Caco-2 (cell line): ENCODE data around the gene TNRC18. TPM values are rescaled to one million over a fixed set of nuclear protein-coding genes. Genes with fewer than 3 reads are reported as not detected.
A peak's percentile ranks its signal among the peaks of the same experiment; 100 is the strongest.

Source experiments
- BruUV-seq: library from RNA; stranded (reverse); fragments of 400-500 nt; replicated peaks from 2 replicates; lab custom pipeline; 2021; lab: Mats Ljungman, UMichigan
- CTCF ChIA-PET: fragments of 300-600 bp; sonication (Branson Sonifier 250); formaldehyde crosslinking; loops from one replicate; lab custom pipeline; 2022; ENCODE audit warnings: antibody characterized with exemption; lab: Charles Lee
- POLR2A ChIA-PET: fragments of 300-600 bp; sonication (Branson Sonifier 250); formaldehyde crosslinking; loops from one replicate; lab custom pipeline; 2022; ENCODE audit warnings: antibody characterized with exemption; lab: Charles Lee
- DNase-seq, 2 experiments: peaks; one replicate each; pipeline versions ENCODE4 v3.0.0 to v3.0.0-alpha.2; 2020 to 2022
- H3K27me3 ChIP-seq: replicated peaks from 2 replicates; pipeline ENCODE4 v1.6.0; 2011; ENCODE audit warnings: low read length; ENCODE audit not compliant: control insufficient read depth, insufficient read depth
- H3K36me3 ChIP-seq: 2 replicates; pipeline ENCODE4 v1.5.1; 2011; ENCODE audit warnings: low read length; ENCODE audit not compliant: control insufficient read depth, insufficient read depth
- H3K4me1 ChIP-seq: fragments of 250-450 bp; sonication (Bioruptor Pico); 2 replicates; pipeline ENCODE4 v1.5.1; 2020; ENCODE audit warnings: mild to moderate bottlenecking
- H3K4me3 ChIP-seq: 2 replicates; pipeline ENCODE4 v1.5.1; 2011; ENCODE audit warnings: low read depth, mild to moderate bottlenecking, control low read depth, low read length
- H3K9me3 ChIP-seq: fragments of 250-450 bp; sonication (Bioruptor Pico); 2 replicates; pipeline ENCODE4 v1.5.1; 2020; ENCODE audit warnings: mild to moderate bottlenecking, moderate library complexity
- H3K27ac Mint-ChIP-seq: one replicate; pipeline ENCODE4 v1.8.0; 2022; ENCODE audit warnings: mixed read lengths; ENCODE audit not compliant: unreplicated experiment
- H3K27me3 Mint-ChIP-seq: one replicate; pipeline ENCODE4 v1.8.0; 2022; ENCODE audit warnings: mixed read lengths; ENCODE audit not compliant: insufficient read depth, unreplicated experiment
- H3K36me3 Mint-ChIP-seq: one replicate; pipeline ENCODE4 v1.8.0; 2022; ENCODE audit warnings: mild to moderate bottlenecking, mixed read lengths; ENCODE audit not compliant: insufficient read depth, unreplicated experiment
- H3K4me1 Mint-ChIP-seq: one replicate; pipeline ENCODE4 v1.8.0; 2022; ENCODE audit warnings: low read depth, mixed read lengths; ENCODE audit not compliant: unreplicated experiment
- H3K4me3 Mint-ChIP-seq: one replicate; pipeline ENCODE4 v1.8.0; 2022; ENCODE audit warnings: mild to moderate bottlenecking, moderate library complexity, mixed read lengths; ENCODE audit not compliant: unreplicated experiment
- H3K9me3 Mint-ChIP-seq: one replicate; pipeline ENCODE4 v1.8.0; 2022; ENCODE audit warnings: mixed read lengths; ENCODE audit not compliant: unreplicated experiment
- CTCF ChIP-seq, 2 experiments: fragments of 200-600 bp in 1 of 2; IDR thresholded peaks; 1 replicate in 1 of 2; 2 replicates in 1 of 2; pipeline versions ENCODE4 v1.5.1 to v1.8.0; 2011 to 2022; ENCODE audit warnings: antibody characterized with exemption in 1 of 2, control low read depth in 1 of 2, inconsistent platforms in 1 of 2, low read depth in 1 of 2, low read length in 1 of 2, mild to moderate bottlenecking in 1 of 2, moderate library complexity in 1 of 2; ENCODE audit not compliant: insufficient read depth in 1 of 2, severe bottlenecking in 1 of 2, unreplicated experiment in 1 of 2
- intact Hi-C: fragments of 100-400 bp; cut with micrococcal nuclease; formaldehyde crosslinking; loops from one replicate; pipeline ENCODE4 v1.10.0; 2022; ENCODE audit not compliant: unreplicated experiment
- total RNA-seq: library from RNA; stranded (reverse); gene quantifications from 2 replicates; pipeline ENCODE4 v1.2.3, GENCODE V29; 2022

Gene TNRC18
- total RNA-seq, 1 experiment from 2014 or later = 75.6 TPM

- Histone ChIP-seq H3K27me3 (no peaks in the 10 kb centered on the region), H3K4me1 (no peaks in the 10 kb centered on the region), H3K36me3 (no peaks in the 10 kb centered on the region), H3K4me3 (peak overlapping the region; percentile 85), H3K9me3 (no peaks in the 10 kb centered on the region)
- H3K4me1 Mint-ChIP-seq = no peaks in the 10 kb centered on the region
- peak overlapping the region; percentile 91 for H3K4me3 Mint-ChIP-seq
- peaks cover 88% of the 10 kb centered on the region for H3K36me3 Mint-ChIP-seq
- ChIA-PET CTCF (interaction anchor here (0.6 to 1.9 kb wide), 4 partner anchors 20 to 84 kb away, joined by 3 to 5 read pairs (median 4); no protein-coding TSS in a partner anchor), POLR2A (interaction anchor here (0.7 kb wide), 1 partner anchor 26 kb away, joined by 7 read pairs; no protein-coding TSS in a partner anchor)
- H3K9me3 Mint-ChIP-seq = no peaks in the 10 kb centered on the region
- DNase-seq = no peak
- BruUV-seq = no TSS peak
- TF ChIP-seq CTCF (IDR thresholded peaks at IDR 0.05; ENCODE audit: insufficient read depth in 1 of 2, low read depth in 1 of 2, low read length in 1 of 2, severe bottlenecking in 1 of 2, unreplicated experiment in 1 of 2) = no peak
- intact Hi-C loops = no loop called here
- peak overlapping the region; percentile 97 for H3K27ac Mint-ChIP-seq
- H3K27me3 Mint-ChIP-seq = no peaks in the 10 kb centered on the region
These were observed 1.3 kb upstream of the TNRC18 start for GRCh38 chr7:5424749-5425506.

- TF ChIP-seq CTCF (IDR thresholded peaks at IDR 0.05; ENCODE audit: insufficient read depth in 1 of 2, low read depth in 1 of 2, low read length in 1 of 2, severe bottlenecking in 1 of 2, unreplicated experiment in 1 of 2) = no peak
- H3K27ac Mint-ChIP-seq = peak overlapping the region; percentile 97
- no peaks in the 10 kb centered on the region for H3K9me3 Mint-ChIP-seq
- Histone ChIP-seq H3K9me3 (no peaks in the 10 kb centered on the region), H3K4me1 (peaks cover 1% of the 10 kb centered on the region), H3K36me3 (no peaks in the 10 kb centered on the region), H3K27me3 (no peaks in the 10 kb centered on the region), H3K4me3 (peak overlapping the region; percentile 85)
- H3K4me3 Mint-ChIP-seq = peak overlapping the region; percentile 91
- peaks cover 88% of the 10 kb centered on the region for H3K36me3 Mint-ChIP-seq
- ChIA-PET POLR2A (interaction anchor here (0.6 to 0.7 kb wide), 4 partner anchors 25 to 189 kb away, joined by 3 to 7 read pairs (median 4); no protein-coding TSS in a partner anchor), CTCF (interaction anchor here (0.6 to 1.9 kb wide), 3 partner anchors 20 to 822 kb away, joined by 3 to 5 read pairs (median 4); no protein-coding TSS in a partner anchor)
- DNase-seq = peak; percentile 98
- no peaks in the 10 kb centered on the region for H3K27me3 Mint-ChIP-seq
- BruUV-seq = no TSS peak
- intact Hi-C loops = no loop called here
- no peaks in the 10 kb centered on the region for H3K4me1 Mint-ChIP-seq
These were observed 528 bp upstream of the TNRC18 start for GRCh38 chr7:5423976-5424748.
